PFSK-1 (cell line): ENCODE measurements around the gene LTF. TPM values are rescaled to one million over a fixed set of nuclear protein-coding genes. Genes with fewer than 3 reads are reported as not detected.

Experiments used
- FOXP2 ChIP-seq: optimal IDR thresholded peaks from 2 replicates; pipeline ENCODE3; 2011; ENCODE audit warnings: borderline replicate concordance, control low read depth, inconsistent platforms; ENCODE audit not compliant: insufficient read depth; ENCODE audit errors: extremely low read length, extremely low read depth
- POLR2AphosphoS5 ChIP-seq: IDR thresholded peaks from 2 replicates; pipeline ENCODE4 v1.6.1; 2012; ENCODE audit warnings: low read depth, mild to moderate bottlenecking, control low read depth, low read length, moderate library complexity
- REST ChIP-seq, 2 experiments: IDR thresholded peaks; 2 replicates each; pipeline versions ENCODE4 v1.6.1 to v1.8.0; 2011 to 2012; ENCODE audit warnings: low read depth in 2 of 2, low read length in 2 of 2, control low read depth in 1 of 2, inconsistent platforms in 1 of 2, mild to moderate bottlenecking in 1 of 2, moderate library complexity in 1 of 2; ENCODE audit not compliant: insufficient read depth in 1 of 2
- SIN3A ChIP-seq: IDR thresholded peaks from 2 replicates; pipeline ENCODE4 v1.6.1; 2012; ENCODE audit warnings: mild to moderate bottlenecking, low read length, moderate library complexity, borderline replicate concordance; ENCODE audit not compliant: insufficient read depth
- TAF1 ChIP-seq: IDR thresholded peaks from 2 replicates; pipeline ENCODE4 v1.6.1; 2012; ENCODE audit warnings: low read length, control low read depth, borderline replicate concordance; ENCODE audit not compliant: insufficient read depth
- polyA plus RNA-seq: library from polyadenylated mRNA; unstranded; fragments of >200 nt; gene quantifications from one replicate; pipeline ENCODE4 v1.2.1, GENCODE V29; 2012; ENCODE audit warnings: low read depth, missing spikeins; ENCODE audit not compliant: insufficient read length

Gene LTF
- not detected for polyA plus RNA-seq

- TF ChIP-seq POLR2AphosphoS5 (no peak), REST (IDR thresholded peaks at IDR 0.05; ENCODE audit: insufficient read depth in 1 of 2, low read depth in 2 of 2, low read length in 2 of 2) (no peak), SIN3A (no peak), FOXP2 (no peak), TAF1 (no peak)
Observed at GRCh38 chr3:46464326-46465195, at the start of gene LTF. Gene LTF, minus strand, starts transcription at chr3:46464905. Its CDS starts 38 bp downstream, at chr3:46464867.

- no peak for TF ChIP-seq REST (IDR thresholded peaks at IDR 0.05; ENCODE audit: insufficient read depth in 1 of 2, low read depth in 2 of 2, low read length in 2 of 2)
- TF ChIP-seq SIN3A: no peak
- no peak for TF ChIP-seq FOXP2
Observed at GRCh38 chr3:46512191-46512749, 47.6 kb upstream of the LTF start.

- TF ChIP-seq REST (IDR thresholded peaks at IDR 0.05; ENCODE audit: insufficient read depth in 1 of 2, low read depth in 2 of 2, low read length in 2 of 2) (no peak), TAF1 (no peak), POLR2AphosphoS5 (no peak), FOXP2 (no peak), SIN3A (no peak)
Observed at GRCh38 chr3:46509661-46510187, 45.0 kb upstream of the LTF start.

- no peak for TF ChIP-seq SIN3A
- no peak for TF ChIP-seq REST (IDR thresholded peaks at IDR 0.05; ENCODE audit: insufficient read depth in 1 of 2, low read depth in 2 of 2, low read length in 2 of 2)
- TF ChIP-seq POLR2AphosphoS5: no peak
- no peak for TF ChIP-seq TAF1
- no peak for TF ChIP-seq FOXP2
Observed at GRCh38 chr3:46508850-46509591, 44.3 kb upstream of the LTF start.
